Subcutaneous adipose tissue (tissue), 4 donors: ENCODE measurements around the gene SRGAP1. TPM values are rescaled to one million over a fixed set of nuclear protein-coding genes. Genes with fewer than 3 reads are reported as not detected.

ENCODE experiments used
- CTCF ChIP-seq: fragments of 450-650 bp; IDR thresholded peaks from one replicate; pipeline ENCODE4 v1.5.1; 2016; ENCODE audit warnings: low read depth, mild to moderate bottlenecking, control low read depth, antibody characterized with exemption, moderate library complexity
- total RNA-seq, 4 donors: library from RNA; depleted of rRNA; stranded (reverse); fragments of >200 nt; gene quantifications; one replicate each; pipeline ENCODE4 v1.1.0, GENCODE V29; 2016

The SRGAP1 gene
- total RNA-seq, 4 donors from 2014 or later, result 10.0 to 27.2 (median 23.8) TPM

DNA sequence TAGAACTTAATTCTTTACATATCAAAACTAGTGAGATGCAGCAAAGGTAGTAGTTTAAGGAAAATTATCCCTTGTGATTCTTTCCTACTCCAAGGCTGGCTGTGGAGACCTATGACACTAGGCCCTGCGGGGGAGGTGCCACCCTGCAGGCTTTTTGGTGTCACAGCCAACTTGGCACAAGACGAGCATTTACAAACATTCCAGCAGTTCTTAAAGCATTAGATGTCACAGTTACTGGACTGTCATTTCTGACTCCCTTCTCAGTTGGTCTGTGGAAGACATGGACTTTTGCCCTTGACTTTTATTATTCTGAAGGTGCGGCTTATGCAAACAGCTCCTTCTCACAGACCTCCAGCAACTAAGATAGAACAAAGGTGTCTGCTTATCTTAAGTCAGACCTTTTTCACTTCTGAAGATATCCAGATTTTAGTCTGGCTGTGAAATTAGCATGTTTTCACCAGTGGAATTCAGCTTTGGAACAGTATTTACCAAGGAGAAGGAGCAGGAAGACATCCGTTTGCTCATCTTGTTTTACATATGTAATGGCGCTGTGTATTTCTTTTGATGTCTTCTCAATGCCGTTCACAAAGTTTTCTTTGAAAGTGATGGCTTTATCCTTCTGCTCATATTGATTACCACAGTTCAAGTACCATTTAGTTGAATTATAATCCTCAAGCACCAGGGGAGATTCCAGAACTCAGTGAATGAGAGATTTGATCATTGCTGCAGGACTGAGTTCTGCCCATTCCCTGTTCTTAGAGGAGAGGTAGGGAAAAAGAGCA, 17.9 kb downstream of the SRGAP1 start:
- no peak for TF ChIP-seq CTCF

DNA sequence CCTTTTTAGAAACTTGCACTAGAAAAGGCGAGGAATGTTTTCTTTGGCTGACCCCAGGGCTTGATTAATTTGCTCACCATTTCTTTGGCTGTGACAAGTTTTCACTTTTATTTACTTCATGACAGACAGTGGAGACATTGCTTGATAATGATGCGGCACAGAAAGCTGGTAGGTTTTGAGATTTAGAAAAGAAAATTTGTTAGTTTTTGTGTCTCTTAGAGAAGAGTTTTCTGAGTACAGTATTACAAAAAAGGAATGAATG, 18.4 kb downstream of the SRGAP1 start:
- no peak for TF ChIP-seq CTCF

DNA sequence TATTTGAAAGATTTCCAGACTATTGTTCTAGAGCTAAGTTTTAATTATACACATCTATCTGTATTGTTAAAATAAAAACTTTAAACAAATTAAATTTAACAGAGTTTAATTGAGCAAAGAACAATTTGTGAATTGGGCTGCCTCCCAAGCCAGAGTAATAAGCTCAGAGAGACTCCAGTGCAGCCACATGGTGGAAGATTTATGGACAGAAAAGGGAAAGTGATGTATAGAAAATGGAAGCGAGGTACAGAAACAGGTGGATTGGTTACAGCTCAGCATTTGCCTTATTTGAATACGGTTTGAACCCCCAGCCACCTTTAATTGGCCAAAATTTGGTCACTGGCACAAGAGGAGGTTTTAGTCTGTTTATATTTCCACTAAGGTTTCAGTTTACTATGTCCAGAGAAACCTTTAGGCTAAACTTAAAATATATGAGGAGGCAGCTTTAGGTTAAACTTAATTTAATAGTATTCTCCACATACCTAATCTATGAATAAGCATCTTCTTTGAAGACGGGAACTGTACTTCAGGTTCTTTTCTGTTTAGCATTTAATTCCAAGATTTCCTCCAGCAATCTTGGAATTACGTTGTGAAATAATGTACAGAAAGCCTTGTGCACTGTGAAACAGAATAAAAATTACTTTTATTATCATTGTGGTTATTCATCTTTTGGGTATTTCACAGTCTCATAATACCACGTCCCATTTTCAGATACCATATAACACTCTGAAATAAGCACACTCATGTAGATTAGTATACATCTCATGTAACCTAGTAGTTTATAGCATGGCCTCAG, 19.4 kb downstream of the SRGAP1 start:
- no peak for TF ChIP-seq CTCF

- no peak for TF ChIP-seq CTCF
Observed at GRCh38 chr12:63864454-63864706, 19.9 kb downstream of the SRGAP1 start.

- no peak for TF ChIP-seq CTCF
Observed at GRCh38 chr12:63865448-63865847, 20.9 kb downstream of the SRGAP1 start.

DNA sequence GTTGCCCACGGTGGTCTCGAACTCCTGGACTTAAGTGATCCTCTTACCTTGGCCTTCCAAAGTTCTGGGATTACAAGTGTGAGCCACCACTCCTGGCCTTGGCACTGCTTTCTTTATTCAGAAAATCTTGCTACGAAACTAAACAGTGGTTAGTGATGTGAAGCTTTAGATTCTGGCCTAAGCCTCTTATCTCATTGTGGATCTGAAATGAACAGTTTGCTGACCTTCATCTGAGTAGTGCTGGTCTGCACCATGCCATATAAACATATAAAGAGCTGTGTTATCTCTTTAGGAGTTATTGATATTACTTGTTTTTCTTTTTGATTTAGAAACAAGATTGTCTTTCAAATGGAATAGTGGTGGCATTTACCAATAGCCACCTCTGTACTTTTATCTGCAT, 22.6 kb downstream of the SRGAP1 start:
- no peak for TF ChIP-seq CTCF

- no peak for TF ChIP-seq CTCF
Observed at GRCh38 chr12:63869656-63870055, 25.2 kb downstream of the SRGAP1 start.
